LNCaP clone FGC (cell line): ENCODE data around the gene RUNX2.

Experiments
- DNase-seq: peaks from one replicate; pipeline ENCODE4 v3.0.0-alpha.2; 2011; ENCODE audit warnings: low read depth
- H3K4me3 ChIP-seq: 2 replicates; pipeline ENCODE4 v1.5.1; 2011; ENCODE audit warnings: mild to moderate bottlenecking, low read depth, low read length, control low read depth
- CTCF ChIP-seq: IDR thresholded peaks from 2 replicates; pipeline ENCODE4 v1.5.1; 2012; ENCODE audit warnings: mild to moderate bottlenecking; ENCODE audit not compliant: control insufficient read depth, insufficient read depth; ENCODE audit errors: extremely low read depth

RUNX2 gene

GRCh38 chr6:45431317-45432065 lies 103.4 kb downstream of the RUNX2 start:
- no peak for DNase-seq
- H3K4me3 ChIP-seq, result no peak overlapping the region

GRCh38 chr6:45432977-45433376 lies 104.8 kb downstream of the RUNX2 start:
- TF ChIP-seq CTCF, result no peak
- DNase-seq, result peak; percentile 30
- no peak overlapping the region for H3K4me3 ChIP-seq

More at GRCh38 chr6:45431317-45432065, 103.4 kb downstream of the RUNX2 start:
- TF ChIP-seq CTCF, result no peak

- DNase-seq, result no peak
- no peak for TF ChIP-seq CTCF
- H3K4me3 ChIP-seq, result no peak overlapping the region
Measured at GRCh38 chr6:45433533-45434380, 105.6 kb downstream of the RUNX2 start.

GRCh38 chr6:45434381-45434700 lies 106.2 kb downstream of the RUNX2 start:
- H3K4me3 ChIP-seq, result no peak overlapping the region
- DNase-seq, result no peak
- TF ChIP-seq CTCF, result no peak

- no peak for DNase-seq
- no peak overlapping the region for H3K4me3 ChIP-seq
- TF ChIP-seq CTCF, result no peak
Measured at GRCh38 chr6:45436544-45437438, 108.7 kb downstream of the RUNX2 start.

- no peak for DNase-seq
- no peak overlapping the region for H3K4me3 ChIP-seq
- TF ChIP-seq CTCF, result no peak
Measured at GRCh38 chr6:45437439-45437815, 109.3 kb downstream of the RUNX2 start.
